Ishikawa (cell line): ENCODE measurements around the gene HBM.

Experiments
- CEBPB ChIP-seq: IDR thresholded peaks from 2 replicates; pipeline ENCODE4 v1.6.1; 2012
- CREB1 ChIP-seq: IDR thresholded peaks from 2 replicates; pipeline ENCODE4 v1.6.1; 2012; ENCODE audit warnings: low read depth
- EGR1 ChIP-seq: IDR thresholded peaks from 2 replicates; pipeline ENCODE4 v1.6.1; 2012
- EP300 ChIP-seq: IDR thresholded peaks from 2 replicates; pipeline ENCODE4 v1.6.1; 2012; ENCODE audit warnings: borderline replicate concordance
- FOXM1 ChIP-seq: IDR thresholded peaks from 2 replicates; pipeline ENCODE4 v1.6.1; 2012; ENCODE audit warnings: low read depth, borderline replicate concordance
- MAX ChIP-seq: IDR thresholded peaks from 2 replicates; pipeline ENCODE4 v1.6.1; 2012
- NFIC ChIP-seq: IDR thresholded peaks from 2 replicates; pipeline ENCODE4 v1.6.1; 2012
- RAD21 ChIP-seq: IDR thresholded peaks from 2 replicates; pipeline ENCODE4 v1.6.1; 2012; ENCODE audit warnings: low read depth
- REST ChIP-seq: IDR thresholded peaks from 2 replicates; pipeline ENCODE4 v1.6.1; 2012; ENCODE audit warnings: low read depth, mild to moderate bottlenecking
- TAF1 ChIP-seq: IDR thresholded peaks from 2 replicates; pipeline ENCODE4 v1.6.1; 2012; ENCODE audit warnings: low read depth, mild to moderate bottlenecking
- TCF12 ChIP-seq: IDR thresholded peaks from 2 replicates; pipeline ENCODE4 v1.6.1; 2012; ENCODE audit warnings: low read depth
- TEAD4 ChIP-seq: IDR thresholded peaks from 2 replicates; pipeline ENCODE4 v1.6.1; 2012
- USF1 ChIP-seq: IDR thresholded peaks from 2 replicates; pipeline ENCODE4 v1.6.1; 2012
- YY1 ChIP-seq: IDR thresholded peaks from 2 replicates; pipeline ENCODE4 v1.6.1; 2012; ENCODE audit warnings: low read depth
- ZBTB7A ChIP-seq: IDR thresholded peaks from 2 replicates; pipeline ENCODE4 v1.6.1; 2012; ENCODE audit warnings: low read depth

The HBM gene

GRCh38 chr16:180681-181564 is 15.1 kb downstream of the HBM start:
- TF ChIP-seq TCF12 = peak; percentile 28; the same call in 1 of the 2 replicates
- 0 out of 2 replicates have a peak, but pooled peaks have one; percentile 25 for TF ChIP-seq YY1
- no peak for TF ChIP-seq EGR1
- TF ChIP-seq MAX = peak; percentile 99
- TF ChIP-seq RAD21 = peak; percentile 72; the same call in 1 of the 2 replicates
- 0 out of 2 replicates have a peak, but pooled peaks have one; percentile 9 for TF ChIP-seq TEAD4
- TF ChIP-seq FOXM1 = no peak
- no peak for TF ChIP-seq EP300

- TF ChIP-seq NFIC = no peak
- TF ChIP-seq REST = no peak
- TF ChIP-seq TCF12 = no peak
- no peak for TF ChIP-seq EGR1
- TF ChIP-seq ZBTB7A = no peak
- TF ChIP-seq TAF1 = no peak
- no peak for TF ChIP-seq USF1
- no peak for TF ChIP-seq FOXM1
- TF ChIP-seq YY1 = no peak
- TF ChIP-seq TEAD4 = no peak
- TF ChIP-seq MAX = no peak
Measured at GRCh38 chr16:181565-182021, 15.8 kb downstream of the HBM start.

GRCh38 chr16:183005-183404 is 17.2 kb downstream of the HBM start:
- no peak for TF ChIP-seq FOXM1
- TF ChIP-seq USF1 = no peak
- TF ChIP-seq CREB1 = no peak
- TF ChIP-seq YY1 = no peak
- no peak for TF ChIP-seq CEBPB
- TF ChIP-seq NFIC = no peak
- TF ChIP-seq TCF12 = no peak
- no peak for TF ChIP-seq ZBTB7A
- TF ChIP-seq EGR1 = no peak
- TF ChIP-seq TEAD4 = no peak
- TF ChIP-seq MAX = no peak
- no peak for TF ChIP-seq EP300
- TF ChIP-seq REST = no peak
- no peak for TF ChIP-seq RAD21
- no peak for TF ChIP-seq TAF1

GRCh38 chr16:185213-185612 is 19.4 kb downstream of the HBM start:
- TF ChIP-seq FOXM1 (no peak), CEBPB (no peak), NFIC (no peak), MAX (no peak), REST (no peak), TCF12 (no peak), ZBTB7A (no peak), USF1 (no peak), CREB1 (no peak), EP300 (no peak), TEAD4 (no peak), YY1 (no peak), RAD21 (no peak), EGR1 (no peak), TAF1 (no peak)
